GM21381 (cell line): ENCODE results near the gene IQGAP2.

Experiments
- ATAC-seq: cut with Tn5 transposase; IDR thresholded peaks from one replicate; pipeline ENCODE4 v1.9.1; 2021; ENCODE audit warnings: mild to moderate bottlenecking, moderate library complexity; ENCODE audit not compliant: unreplicated experiment

The IQGAP2 gene

GRCh38 chr5:76561959-76562358, 158.9 kb downstream of the IQGAP2 start:
- no peak for ATAC-seq

GRCh38 chr5:76565009-76565408, 161.9 kb downstream of the IQGAP2 start:
- ATAC-seq = no peak

- no peak for ATAC-seq
Observed at GRCh38 chr5:76570153-76570552, 167.1 kb downstream of the IQGAP2 start.

GRCh38 chr5:76571559-76571958, 168.5 kb downstream of the IQGAP2 start:
- ATAC-seq = no peak

GRCh38 chr5:76576450-76576849, 173.4 kb downstream of the IQGAP2 start:
- no peak for ATAC-seq

GRCh38 chr5:76576996-76577395, 173.9 kb downstream of the IQGAP2 start:
- ATAC-seq = no peak

GRCh38 chr5:76579166-76579937, 176.3 kb downstream of the IQGAP2 start:
- no peak for ATAC-seq

GRCh38 chr5:76580981-76581380, 177.9 kb downstream of the IQGAP2 start:
- no peak for ATAC-seq

- peak; percentile 88 for ATAC-seq
Observed at GRCh38 chr5:76582230-76583162, 179.4 kb downstream of the IQGAP2 start.

- ATAC-seq = no peak
Observed at GRCh38 chr5:76583163-76584047, 180.3 kb downstream of the IQGAP2 start.

GRCh38 chr5:76585783-76586217, 182.7 kb downstream of the IQGAP2 start:
- ATAC-seq = no peak

GRCh38 chr5:76586531-76586930, 183.4 kb downstream of the IQGAP2 start:
- no peak for ATAC-seq

GRCh38 chr5:76590027-76590426, 186.9 kb downstream of the IQGAP2 start:
- ATAC-seq = peak; percentile 97

- no peak for ATAC-seq
Observed at GRCh38 chr5:76591366-76591765, 188.3 kb downstream of the IQGAP2 start.

- ATAC-seq = no peak
Observed at GRCh38 chr5:76592692-76593091, 189.6 kb downstream of the IQGAP2 start.

GRCh38 chr5:76594107-76594506, 191.0 kb downstream of the IQGAP2 start:
- ATAC-seq = no peak

- ATAC-seq = no peak
Observed at GRCh38 chr5:76595755-76596481, 192.8 kb downstream of the IQGAP2 start.

- ATAC-seq = no peak
Observed at GRCh38 chr5:76598531-76598930, 195.4 kb downstream of the IQGAP2 start.

- ATAC-seq = no peak
Observed at GRCh38 chr5:76600716-76601115, 197.6 kb downstream of the IQGAP2 start.

- ATAC-seq = no peak
Observed at GRCh38 chr5:76601470-76601869, 198.4 kb downstream of the IQGAP2 start.
